SK-N-SH (cell line): ENCODE measurements around the gene IL16.

Source experiments
- FOXM1 ChIP-seq: IDR thresholded peaks from 2 replicates; pipeline ENCODE4 v1.4.0; 2012; ENCODE audit warnings: low read depth, mild to moderate bottlenecking
- MAX ChIP-seq: IDR thresholded peaks from 2 replicates; pipeline ENCODE4 v1.4.0; 2012; ENCODE audit warnings: low read depth
- NRF1 ChIP-seq: IDR thresholded peaks from 2 replicates; pipeline ENCODE4 v1.6.1; 2012; ENCODE audit warnings: low read depth, mild to moderate bottlenecking, low read length
- TF ChIP-seq, protein P1 (sequence below): fragments of 200-600 bp; sonication (generic); IDR thresholded peaks from 2 replicates; pipeline ENCODE4 v1.6.1; 2017; ENCODE audit warnings: antibody characterized with exemption, mild to moderate bottlenecking, moderate library complexity

- TF ChIP-seq MAX: peak; percentile 12
- TF ChIP-seq, protein P1, sequence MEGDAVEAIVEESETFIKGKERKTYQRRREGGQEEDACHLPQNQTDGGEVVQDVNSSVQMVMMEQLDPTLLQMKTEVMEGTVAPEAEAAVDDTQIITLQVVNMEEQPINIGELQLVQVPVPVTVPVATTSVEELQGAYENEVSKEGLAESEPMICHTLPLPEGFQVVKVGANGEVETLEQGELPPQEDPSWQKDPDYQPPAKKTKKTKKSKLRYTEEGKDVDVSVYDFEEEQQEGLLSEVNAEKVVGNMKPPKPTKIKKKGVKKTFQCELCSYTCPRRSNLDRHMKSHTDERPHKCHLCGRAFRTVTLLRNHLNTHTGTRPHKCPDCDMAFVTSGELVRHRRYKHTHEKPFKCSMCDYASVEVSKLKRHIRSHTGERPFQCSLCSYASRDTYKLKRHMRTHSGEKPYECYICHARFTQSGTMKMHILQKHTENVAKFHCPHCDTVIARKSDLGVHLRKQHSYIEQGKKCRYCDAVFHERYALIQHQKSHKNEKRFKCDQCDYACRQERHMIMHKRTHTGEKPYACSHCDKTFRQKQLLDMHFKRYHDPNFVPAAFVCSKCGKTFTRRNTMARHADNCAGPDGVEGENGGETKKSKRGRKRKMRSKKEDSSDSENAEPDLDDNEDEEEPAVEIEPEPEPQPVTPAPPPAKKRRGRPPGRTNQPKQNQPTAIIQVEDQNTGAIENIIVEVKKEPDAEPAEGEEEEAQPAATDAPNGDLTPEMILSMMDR: no peak
- TF ChIP-seq NRF1: no peak
- no peak for TF ChIP-seq FOXM1
These were observed 127.5 kb downstream of the IL16 start, which contains the start of gene STARD5 for GRCh38 chr15:81323944-81324881.
